Measurements from ENCODE around the gene TMEM63C.

- TF ChIP-seq POLR2A (IDR thresholded peaks at IDR 0.05) (no peak), CTCF (IDR thresholded peaks at IDR 0.05) (peak in 2 of 4 experiments; percentile 12 to 46), POLR2AphosphoS5 (IDR thresholded peaks at IDR 0.05) (no peak), EP300 (IDR thresholded peaks at IDR 0.05) (no peak)
Measured at GRCh38 chr14:77141214-77142004, 40.2 kb upstream of the TMEM63C start, which contains the start of gene ZDHHC22.
